Activated CD4-positive, alpha-beta T cell treated with anti-CD3 and anti-CD28 coated beads for 4 hours (primary cell): ENCODE data around the gene TEX29.

Experiments used
- DNase-seq, 2 donors: peaks; one replicate each; pipeline ENCODE4 v3.0.0-alpha.2; 2020

TEX29 gene

DNA sequence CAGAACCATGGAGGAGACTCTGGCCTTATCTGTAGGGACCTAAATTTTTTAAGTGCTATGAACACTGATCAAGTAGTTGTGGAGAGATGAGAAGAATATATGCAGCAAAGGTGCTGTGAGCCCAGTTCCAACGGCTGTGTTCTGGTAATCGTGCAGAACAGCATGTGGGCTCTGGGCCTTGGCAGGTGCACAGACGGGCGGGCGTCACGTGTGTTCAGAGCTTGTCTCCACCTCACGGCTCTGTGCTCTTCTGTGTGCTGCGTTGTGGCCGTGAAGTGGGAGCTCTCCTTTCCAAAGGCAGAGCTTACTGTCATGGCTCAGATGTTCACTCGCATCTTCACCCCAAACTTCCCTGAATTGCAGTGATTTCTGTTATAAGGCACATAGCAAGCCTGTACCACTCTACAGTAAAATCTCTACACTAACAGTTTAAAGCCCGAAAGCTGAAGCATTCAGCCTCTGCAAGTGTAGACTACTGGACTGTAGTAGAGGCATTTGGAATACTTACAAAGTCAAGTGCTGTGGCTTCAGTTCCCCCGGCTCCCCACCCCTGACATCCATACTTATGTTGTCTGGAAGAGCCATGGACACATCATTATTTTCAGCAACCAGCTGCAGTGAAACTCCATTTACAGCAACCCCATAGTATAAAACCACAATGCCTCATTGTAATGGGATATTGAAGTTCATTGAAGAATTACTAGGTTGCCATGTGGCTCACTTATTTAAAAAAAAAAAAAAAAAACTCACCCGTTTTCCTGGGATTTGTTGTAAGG is 27.5 kb upstream of the TEX29 start:
- no peak for DNase-seq

- no peak for DNase-seq
These were observed 24.6 kb upstream of the TEX29 start for GRCh38 chr13:111295886-111296285.

DNA sequence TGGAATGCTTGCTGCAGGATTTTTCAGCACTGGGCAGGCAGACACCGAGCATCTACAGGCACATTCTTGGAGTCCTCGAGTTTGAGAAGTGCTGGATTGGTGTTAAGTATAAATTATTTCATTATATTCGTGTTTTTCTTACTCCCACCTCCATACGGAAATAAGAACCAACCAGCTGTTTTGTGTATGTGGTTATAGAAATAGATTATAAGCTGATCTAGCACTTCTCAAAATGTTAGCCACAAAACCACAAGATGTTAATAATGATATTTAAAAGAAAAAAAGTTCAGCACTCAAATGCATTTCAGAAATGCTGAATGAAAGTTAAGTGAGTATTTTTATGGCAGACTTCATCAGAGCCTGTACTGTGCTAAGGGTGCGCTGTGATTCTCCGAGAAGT is 24.0 kb upstream of the TEX29 start:
- no peak for DNase-seq

DNA sequence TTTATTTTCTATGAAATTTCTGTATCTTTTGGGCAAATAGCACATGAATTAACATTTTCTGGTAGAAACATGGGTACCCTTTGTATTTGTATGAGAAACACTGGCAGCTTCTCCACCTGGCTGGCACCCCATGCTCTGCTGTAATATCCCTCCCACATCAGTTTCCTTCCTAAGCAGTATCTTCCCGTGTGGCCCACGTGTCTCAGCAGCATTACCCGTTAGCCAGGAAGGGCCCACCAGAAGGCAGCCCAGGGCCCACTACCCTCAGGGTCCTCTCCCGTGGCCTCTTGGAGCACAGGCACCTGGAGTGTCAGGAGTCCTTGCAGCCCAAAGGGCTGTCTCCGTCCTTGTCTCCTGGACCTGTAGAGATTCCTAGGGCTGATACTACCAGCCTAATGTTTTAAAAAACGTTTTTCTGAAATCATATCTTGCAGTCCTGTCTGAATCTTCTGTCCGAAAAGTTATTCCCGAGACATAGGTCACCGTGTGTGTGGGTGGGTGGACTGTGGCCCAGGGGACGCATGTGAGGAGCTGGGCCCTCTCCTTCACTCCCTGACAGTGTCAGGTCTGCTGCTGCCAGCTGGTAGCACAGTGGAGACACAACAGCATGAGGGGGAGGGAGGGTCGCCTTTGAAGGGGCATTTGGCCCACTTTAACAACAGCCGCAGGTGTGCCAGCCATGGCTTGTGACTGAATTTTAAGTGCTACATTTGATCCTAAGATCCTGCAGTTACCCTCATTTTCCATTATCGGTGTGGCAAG is 22.0 kb upstream of the TEX29 start:
- no peak for DNase-seq

GRCh38 chr13:111302045-111302726 is 18.3 kb upstream of the TEX29 start:
- DNase-seq: no peak

- DNase-seq: no peak
These were observed 16.9 kb upstream of the TEX29 start for GRCh38 chr13:111303559-111303958.

GRCh38 chr13:111304041-111304544 is 16.3 kb upstream of the TEX29 start:
- DNase-seq: no peak

GRCh38 chr13:111304603-111305289 is 15.7 kb upstream of the TEX29 start:
- no peak for DNase-seq

DNA sequence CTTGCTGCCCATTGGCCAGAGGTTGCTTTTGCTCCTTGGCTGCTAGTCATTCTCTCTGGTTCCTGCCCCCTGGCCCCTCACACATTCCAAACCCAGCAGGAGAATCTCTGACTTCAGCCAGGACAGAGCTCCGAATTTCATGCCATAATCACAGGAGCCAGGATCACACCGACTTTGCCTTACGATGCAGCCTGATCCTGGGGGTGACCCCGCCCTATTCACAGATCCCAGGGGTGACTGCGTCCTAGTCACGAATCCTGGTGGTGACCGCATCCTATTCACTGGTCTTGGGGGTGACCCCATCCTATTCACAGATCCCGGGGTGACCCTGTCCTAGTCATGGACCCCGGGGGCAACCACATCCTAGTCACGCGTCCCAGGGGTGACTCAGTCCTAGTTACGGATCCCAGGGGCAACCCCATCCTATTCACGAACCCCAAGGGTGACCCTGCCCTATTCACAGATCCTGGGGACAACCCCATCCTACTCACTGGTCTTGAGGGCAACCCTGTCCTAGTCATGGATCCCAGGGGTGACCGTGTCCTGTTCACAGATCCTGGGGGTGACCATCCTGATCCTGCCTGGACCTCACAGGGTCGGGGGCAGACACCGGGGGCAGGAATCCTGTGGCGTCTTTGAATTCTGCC is 7.4 kb upstream of the TEX29 start:
- no peak for DNase-seq

DNA sequence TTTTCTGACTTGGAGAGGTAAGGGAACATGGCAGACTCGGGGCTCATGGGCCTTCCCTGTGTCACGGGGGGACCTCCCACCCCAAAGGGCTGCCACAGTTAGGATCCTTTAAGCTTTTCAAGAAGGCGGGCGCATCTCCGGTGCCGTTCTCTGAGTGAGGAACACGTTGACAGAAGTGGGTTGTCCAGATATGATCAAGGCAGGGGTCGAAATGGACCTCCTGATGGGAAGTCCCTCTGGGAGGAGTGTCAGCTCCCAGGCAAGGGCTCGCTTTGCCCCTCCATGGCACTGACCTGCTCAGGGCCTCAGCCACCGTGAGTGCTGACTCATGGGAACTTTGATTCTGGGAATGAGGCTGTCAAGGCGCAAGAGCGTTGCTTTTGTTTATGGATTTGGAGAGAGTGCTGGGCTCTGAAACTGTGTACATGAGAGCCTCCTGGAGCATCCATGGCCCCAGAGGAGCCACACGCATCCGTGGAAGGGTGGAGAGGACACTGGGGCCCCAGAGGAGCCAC is 6.5 kb upstream of the TEX29 start:
- no peak for DNase-seq

GRCh38 chr13:111314852-111315251 is 5.6 kb upstream of the TEX29 start:
- DNase-seq: no peak

- no peak for DNase-seq
These were observed 5.0 kb upstream of the TEX29 start for GRCh38 chr13:111315347-111315995.

DNA sequence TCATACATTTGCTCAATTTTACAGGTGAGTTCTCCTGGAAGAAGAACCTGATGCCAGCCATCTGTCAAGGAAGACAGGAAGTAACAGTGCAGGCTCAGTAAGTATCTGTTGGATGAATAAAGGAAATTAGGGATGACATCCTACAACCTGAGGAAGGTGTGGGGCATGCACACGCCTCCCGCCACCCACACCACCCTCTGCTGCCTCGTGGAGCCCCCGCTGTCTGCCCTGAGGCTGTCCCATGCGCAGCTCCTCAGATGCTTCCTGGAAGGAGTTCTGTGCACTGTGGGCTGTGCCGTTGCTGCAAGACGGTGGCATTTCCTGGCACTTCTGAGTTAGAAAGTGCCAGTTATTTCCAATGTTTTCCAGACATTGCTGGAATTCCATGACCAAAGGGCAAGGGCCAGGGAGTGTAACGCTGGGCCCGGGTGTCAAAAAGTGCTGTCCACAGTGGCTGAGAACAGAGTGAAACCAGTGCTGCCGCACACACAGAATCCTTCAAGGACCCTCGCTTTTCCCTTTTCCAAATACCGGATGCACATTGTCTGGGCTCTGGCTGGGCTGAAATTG is 4.2 kb upstream of the TEX29 start:
- no peak for DNase-seq

- no peak for DNase-seq
These were observed 3.3 kb upstream of the TEX29 start for GRCh38 chr13:111317042-111317550.

- no peak for DNase-seq
These were observed 2.7 kb upstream of the TEX29 start for GRCh38 chr13:111317571-111318345.

GRCh38 chr13:111318386-111318785 is 2.1 kb upstream of the TEX29 start:
- DNase-seq: no peak

- no peak for DNase-seq
These were observed 921 bp upstream of the TEX29 start for GRCh38 chr13:111319521-111319920.

DNA sequence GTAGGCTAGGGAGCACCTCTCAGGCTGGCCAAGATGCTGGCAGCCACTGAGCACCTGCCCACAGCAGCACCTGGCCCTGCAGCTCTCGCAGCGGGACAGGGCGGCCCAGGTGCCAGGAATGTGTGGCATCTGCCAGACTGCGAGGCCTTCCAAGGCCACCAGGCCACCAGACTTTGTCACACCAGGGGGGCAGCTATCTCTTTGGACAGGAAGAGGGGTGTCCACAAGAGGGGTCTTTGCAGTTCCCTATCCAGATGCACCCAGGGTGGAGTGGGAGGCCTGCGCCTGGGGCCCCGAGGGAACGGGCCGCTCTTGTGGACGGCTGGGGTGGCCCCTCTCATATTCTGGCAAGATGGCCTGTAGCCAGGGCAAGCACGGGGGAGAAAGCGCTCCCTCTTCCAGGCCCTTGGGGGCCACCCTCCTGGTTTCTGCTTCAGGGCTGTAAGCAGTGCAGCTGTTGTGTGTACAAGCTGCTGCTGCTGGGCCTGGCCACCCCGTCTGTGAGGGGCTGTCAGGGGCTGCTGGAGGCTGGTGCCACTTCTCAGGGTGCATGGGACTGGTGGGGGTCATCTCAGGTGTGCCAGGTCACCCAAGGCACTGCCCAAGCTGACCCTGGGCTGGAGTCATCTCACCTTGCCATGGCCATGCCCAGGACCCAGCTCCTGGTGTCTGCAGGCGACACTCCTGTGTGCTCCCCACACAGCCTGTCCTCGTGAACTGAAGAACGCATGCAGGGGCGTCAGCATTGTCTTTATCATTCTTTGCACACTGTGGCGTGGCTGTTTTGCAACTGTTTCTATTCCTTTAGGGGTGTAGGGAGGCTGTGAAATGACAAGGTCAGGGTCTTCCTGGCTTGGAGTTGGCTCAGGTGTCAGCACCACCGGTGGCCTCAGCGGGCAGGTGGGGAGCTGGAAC is 1.8 kb downstream of the TEX29 start:
- DNase-seq: no peak

DNA sequence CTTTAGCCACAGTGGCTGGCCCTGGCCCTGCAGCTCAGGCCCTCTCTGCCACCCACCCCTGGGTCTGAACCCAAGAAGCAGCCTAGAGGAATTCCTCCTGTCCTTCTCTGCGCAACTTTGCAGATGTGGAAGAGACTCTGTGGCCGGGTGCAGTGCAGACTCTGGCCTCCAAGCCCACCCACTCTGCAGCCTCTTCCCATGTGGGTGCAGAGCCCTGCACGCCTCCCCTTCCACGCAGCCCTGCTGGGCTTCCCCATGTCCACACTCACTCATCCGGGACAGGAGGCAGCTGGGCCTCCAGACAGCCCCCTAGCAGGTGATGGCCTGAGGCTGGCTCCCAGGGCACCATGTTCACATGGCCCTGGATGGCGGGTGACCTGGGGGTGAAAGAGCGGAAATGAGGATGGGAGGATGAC is 2.5 kb downstream of the TEX29 start:
- DNase-seq: no peak
